GM12874 (cell line): Measurements from ENCODE around the gene CDK19.

Experiments used
- TF ChIP-seq, protein P1 (sequence below): IDR thresholded peaks from 2 replicates; pipeline ENCODE4 v1.5.1; 2011; ENCODE audit warnings: low read depth, mild to moderate bottlenecking, control low read depth, low read length, moderate library complexity; ENCODE audit not compliant: insufficient read depth

CDK19 gene

DNA sequence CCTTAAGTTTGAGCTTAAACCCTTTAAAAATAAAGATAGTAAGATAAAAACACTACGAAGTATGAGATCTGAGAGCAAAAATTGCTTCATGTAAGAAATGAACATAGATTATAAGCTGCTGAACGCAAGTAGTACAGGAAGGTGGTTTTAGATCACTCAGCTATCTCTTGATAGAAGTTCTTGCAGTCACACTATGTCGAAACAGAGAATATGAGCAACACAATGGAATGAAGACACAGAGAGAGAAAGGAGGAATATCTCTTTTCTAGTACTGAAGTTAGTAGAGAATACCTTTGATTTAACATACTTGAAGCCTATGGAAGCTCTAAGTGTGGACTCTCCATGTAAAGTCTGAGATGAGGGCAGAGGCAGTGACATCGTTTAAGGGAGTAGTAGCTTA lies 162.7 kb downstream of the CDK19 start:
- TF ChIP-seq, protein P1, sequence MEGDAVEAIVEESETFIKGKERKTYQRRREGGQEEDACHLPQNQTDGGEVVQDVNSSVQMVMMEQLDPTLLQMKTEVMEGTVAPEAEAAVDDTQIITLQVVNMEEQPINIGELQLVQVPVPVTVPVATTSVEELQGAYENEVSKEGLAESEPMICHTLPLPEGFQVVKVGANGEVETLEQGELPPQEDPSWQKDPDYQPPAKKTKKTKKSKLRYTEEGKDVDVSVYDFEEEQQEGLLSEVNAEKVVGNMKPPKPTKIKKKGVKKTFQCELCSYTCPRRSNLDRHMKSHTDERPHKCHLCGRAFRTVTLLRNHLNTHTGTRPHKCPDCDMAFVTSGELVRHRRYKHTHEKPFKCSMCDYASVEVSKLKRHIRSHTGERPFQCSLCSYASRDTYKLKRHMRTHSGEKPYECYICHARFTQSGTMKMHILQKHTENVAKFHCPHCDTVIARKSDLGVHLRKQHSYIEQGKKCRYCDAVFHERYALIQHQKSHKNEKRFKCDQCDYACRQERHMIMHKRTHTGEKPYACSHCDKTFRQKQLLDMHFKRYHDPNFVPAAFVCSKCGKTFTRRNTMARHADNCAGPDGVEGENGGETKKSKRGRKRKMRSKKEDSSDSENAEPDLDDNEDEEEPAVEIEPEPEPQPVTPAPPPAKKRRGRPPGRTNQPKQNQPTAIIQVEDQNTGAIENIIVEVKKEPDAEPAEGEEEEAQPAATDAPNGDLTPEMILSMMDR: no peak

DNA sequence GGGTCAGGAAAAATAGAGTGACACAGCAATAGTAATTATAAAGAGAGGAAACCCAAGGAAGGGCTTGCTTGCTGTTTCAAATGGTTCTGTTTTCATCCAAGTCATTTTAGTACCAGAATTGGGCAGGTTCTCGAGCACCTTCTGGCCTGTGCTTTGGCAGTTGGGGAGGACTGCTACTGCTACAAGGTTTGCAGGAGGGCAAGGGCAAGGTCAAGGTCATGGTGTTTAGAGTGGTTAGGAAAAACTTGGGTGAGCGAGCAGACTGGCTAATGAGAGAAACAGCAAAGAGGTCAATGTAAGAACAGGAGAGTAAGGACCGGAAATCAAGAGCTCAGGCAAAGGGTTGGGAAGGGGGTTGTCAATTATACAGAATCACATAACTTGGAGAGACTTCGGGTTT lies 164.5 kb downstream of the CDK19 start:
- TF ChIP-seq, protein P1: no peak

DNA sequence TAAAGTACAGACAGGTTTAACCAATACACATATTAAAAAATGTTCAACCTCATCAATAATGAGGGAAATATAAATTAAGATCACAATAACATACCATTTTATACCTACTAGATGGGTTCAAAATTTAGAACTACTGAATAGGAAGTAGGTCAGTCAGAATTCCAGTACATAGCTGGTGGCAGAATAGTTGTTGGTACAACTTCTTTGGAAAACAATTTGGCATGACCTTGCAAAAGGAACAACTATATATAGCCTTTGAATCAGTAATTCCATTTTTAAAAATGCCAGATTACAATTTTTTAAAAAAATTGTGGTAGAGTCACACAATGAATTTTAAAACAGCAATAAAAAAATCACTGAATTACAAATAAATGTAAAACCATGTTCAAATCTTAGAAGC lies 165.6 kb downstream of the CDK19 start:
- TF ChIP-seq, protein P1: no peak

DNA sequence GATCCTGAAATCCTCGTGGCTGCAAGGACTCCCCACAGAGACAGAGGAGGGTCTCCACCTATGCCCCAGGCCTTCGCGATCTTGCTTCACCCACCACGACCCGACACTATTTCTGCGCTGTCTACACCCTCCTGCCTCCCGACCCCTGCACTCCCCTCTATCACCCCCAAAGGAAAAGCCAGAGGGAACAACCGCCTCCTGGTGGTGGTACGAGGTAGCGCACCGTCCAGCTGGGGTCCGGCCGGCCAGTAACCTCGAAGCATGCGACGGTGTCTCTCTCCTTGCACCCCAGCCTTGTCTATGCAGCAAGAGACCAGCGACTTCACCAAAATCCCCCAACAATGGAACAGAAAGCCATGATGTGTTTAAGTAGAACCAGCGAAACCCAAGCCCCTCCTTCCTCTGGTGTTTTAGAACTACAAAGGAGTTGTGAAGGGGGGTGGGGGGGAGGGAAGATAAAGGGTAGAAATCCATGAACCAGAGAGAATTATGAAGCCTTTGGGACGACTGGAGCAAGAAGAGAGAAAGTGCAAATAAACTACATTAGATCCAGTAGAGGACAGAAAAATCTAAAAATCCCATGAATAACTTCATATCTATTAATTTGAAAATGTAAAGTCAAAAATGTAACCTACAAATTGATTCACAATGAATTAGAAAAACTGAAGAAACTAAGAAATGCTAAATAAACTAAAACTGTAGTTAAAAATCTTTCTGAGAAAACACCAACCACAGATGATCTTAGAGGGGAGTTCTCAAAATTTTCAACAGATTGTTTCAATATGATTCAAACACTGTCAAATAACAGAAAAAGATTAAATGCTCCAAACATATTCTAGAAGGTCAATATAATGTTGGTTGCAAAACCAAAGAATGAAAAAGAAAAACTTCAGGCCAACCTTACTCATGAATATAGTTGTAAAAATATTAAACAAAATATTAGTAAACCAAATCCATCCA lies 168.0 kb downstream of the CDK19 start:
- TF ChIP-seq, protein P1: peak; percentile 52

DNA sequence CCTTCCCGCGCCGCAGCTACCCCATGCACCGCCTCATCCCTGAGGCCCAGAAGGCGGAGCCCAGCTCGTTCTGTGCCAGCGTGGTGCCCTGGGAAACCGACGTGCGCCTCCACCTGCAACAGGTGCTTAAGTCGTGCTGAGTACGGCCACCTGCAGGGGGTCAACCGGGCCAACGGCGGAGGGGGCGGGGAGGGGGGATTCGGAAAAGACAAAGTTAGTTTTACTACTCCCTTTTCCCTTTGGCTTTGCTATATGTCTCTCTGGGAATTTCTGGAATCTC lies 168.9 kb downstream of the CDK19 start:
- TF ChIP-seq, protein P1: no peak

DNA sequence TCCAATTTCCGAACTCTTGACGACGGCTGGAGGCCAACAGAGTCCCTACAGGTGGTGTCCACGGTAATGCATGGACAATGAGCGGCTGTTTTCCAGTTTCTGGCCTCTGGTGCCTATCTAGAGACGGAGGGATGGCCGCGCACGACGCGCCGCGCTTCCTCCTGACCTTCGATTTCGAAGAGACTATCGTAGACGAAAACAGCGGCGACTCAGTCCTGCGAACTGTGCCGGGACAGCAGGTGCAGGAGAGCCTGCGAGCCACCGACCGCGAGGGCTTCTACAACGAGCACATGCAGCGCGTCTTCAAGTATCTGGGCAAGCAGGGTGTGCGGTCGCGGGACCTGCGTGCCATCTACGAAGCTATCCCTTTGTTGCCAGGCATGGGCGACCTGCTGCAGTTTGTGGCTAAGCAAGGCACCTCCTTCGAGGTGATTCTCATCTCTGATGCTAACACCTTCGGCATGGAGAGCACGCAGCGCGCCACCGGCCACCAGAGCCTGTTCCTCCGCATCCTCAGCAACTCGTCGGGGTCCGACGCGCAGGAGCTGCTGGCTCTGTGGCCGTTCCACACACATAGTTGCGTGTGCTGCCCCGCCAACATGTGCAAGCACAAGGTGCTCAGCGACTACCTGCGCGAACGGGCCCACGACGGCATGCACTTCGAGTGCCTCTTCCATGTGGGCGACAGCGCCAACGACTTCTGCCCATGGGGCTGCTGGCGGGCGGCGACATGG lies 169.4 kb downstream of the CDK19 start:
- TF ChIP-seq, protein P1: no peak

DNA sequence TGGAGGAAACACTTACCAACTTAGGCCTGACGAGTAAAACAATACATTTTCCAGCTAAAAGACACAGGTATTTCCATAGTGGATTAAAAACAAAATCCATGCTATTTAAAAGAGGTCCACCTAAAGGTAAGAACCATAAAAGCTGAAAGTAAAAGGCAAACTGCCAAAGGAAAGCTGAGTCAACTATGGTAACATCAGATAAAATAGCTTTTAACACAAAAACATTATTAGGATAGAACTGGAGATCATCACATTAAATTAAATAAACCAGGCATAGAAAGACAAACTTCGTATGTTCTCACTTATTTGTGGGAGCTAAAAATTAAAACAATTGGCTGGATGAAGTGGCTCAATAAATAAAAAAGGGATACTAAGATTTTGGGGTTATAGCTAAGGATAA lies 172.1 kb downstream of the CDK19 start:
- TF ChIP-seq, protein P1: no peak
